IPS-18c (cell line): ENCODE measurements around the gene DEDD2.

Source experiments
- H3K4me3 ChIP-seq: 2 replicates; pipeline ENCODE4 v1.7.0; 2013; ENCODE audit warnings: low read depth, mild to moderate bottlenecking, low read length, moderate library complexity; ENCODE audit not compliant: insufficient read depth
- H3K9me3 ChIP-seq: one replicate; pipeline ENCODE4 v1.6.1; 2013; ENCODE audit warnings: mild to moderate bottlenecking, low read length, moderate library complexity; ENCODE audit not compliant: control insufficient read depth, insufficient read depth

The DEDD2 gene

GRCh38 chr19:42250183-42250665 lies 32.7 kb upstream of the DEDD2 start:
- H3K9me3 ChIP-seq = no peaks in the 10 kb centered on the region
- H3K4me3 ChIP-seq = no peak overlapping the region

- Histone ChIP-seq H3K9me3 (no peaks in the 10 kb centered on the region), H3K4me3 (no peak overlapping the region)
These were observed 32.3 kb upstream of the DEDD2 start for GRCh38 chr19:42249769-42250168.

- H3K4me3 ChIP-seq = no peak overlapping the region
- no peaks in the 10 kb centered on the region for H3K9me3 ChIP-seq
These were observed 31.8 kb upstream of the DEDD2 start for GRCh38 chr19:42249149-42249750.

GRCh38 chr19:42248270-42249148 lies 31.0 kb upstream of the DEDD2 start:
- H3K4me3 ChIP-seq = no peak overlapping the region
- H3K9me3 ChIP-seq = no peaks in the 10 kb centered on the region

GRCh38 chr19:42247640-42248199 lies 30.2 kb upstream of the DEDD2 start:
- Histone ChIP-seq H3K4me3 (no peak overlapping the region), H3K9me3 (no peaks in the 10 kb centered on the region)

- H3K9me3 ChIP-seq = no peaks in the 10 kb centered on the region
- H3K4me3 ChIP-seq = no peak overlapping the region
These were observed 29.6 kb upstream of the DEDD2 start for GRCh38 chr19:42246922-42247639.

GRCh38 chr19:42246143-42246921 lies 28.9 kb upstream of the DEDD2 start:
- no peaks in the 10 kb centered on the region for H3K9me3 ChIP-seq
- no peak overlapping the region for H3K4me3 ChIP-seq

GRCh38 chr19:42245231-42245630 lies 27.8 kb upstream of the DEDD2 start:
- Histone ChIP-seq H3K9me3 (no peaks in the 10 kb centered on the region), H3K4me3 (no peak overlapping the region)

- no peaks in the 10 kb centered on the region for H3K9me3 ChIP-seq
- peak overlapping the region; percentile 53; the same call in 1 of the 2 replicates for H3K4me3 ChIP-seq
These were observed 27.1 kb upstream of the DEDD2 start for GRCh38 chr19:42244347-42245220.

- H3K9me3 ChIP-seq = no peaks in the 10 kb centered on the region
- H3K4me3 ChIP-seq = peak within 1 kb of the TSS; percentile 83
These were observed 25.3 kb upstream of the DEDD2 start, which contains the start of gene GSK3A for GRCh38 chr19:42242512-42243409. Gene GSK3A (minus strand): TSS chr19:42242602. CDS start chr19:42242465, 137 bp downstream.

- H3K4me3 ChIP-seq = peak overlapping the region; percentile 83
- H3K9me3 ChIP-seq = no peaks in the 10 kb centered on the region
These were observed 24.6 kb upstream of the DEDD2 start for GRCh38 chr19:42242069-42242511.

GRCh38 chr19:42241279-42241678 lies 23.8 kb upstream of the DEDD2 start:
- H3K4me3 ChIP-seq = peak overlapping the region; percentile 83

GRCh38 chr19:42239544-42240220 lies 22.2 kb upstream of the DEDD2 start:
- Histone ChIP-seq H3K9me3 (no peaks in the 10 kb centered on the region), H3K4me3 (no peak overlapping the region)

More at GRCh38 chr19:42241279-42241678, 23.8 kb upstream of the DEDD2 start:
- H3K9me3 ChIP-seq = no peaks in the 10 kb centered on the region

GRCh38 chr19:42235181-42235580 lies 17.7 kb upstream of the DEDD2 start:
- Histone ChIP-seq H3K9me3 (no peaks in the 10 kb centered on the region), H3K4me3 (no peak overlapping the region)
